HEK293 (cell line): ENCODE results near the gene FAM171A2.

Experiments
- CTCF ChIA-PET: fragments of 350-600 bp; formaldehyde crosslinking; extraction: SDS; loops from one replicate; lab custom pipeline; 2021; ENCODE audit warnings: antibody characterized with exemption; lab: Yijun Ruan, JAX
- POLR2A ChIA-PET: fragments of 300-600 bp; formaldehyde crosslinking; extraction: SDS; loops from one replicate; lab custom pipeline; 2020; ENCODE audit warnings: antibody characterized with exemption, inconsistent platforms; lab: Yijun Ruan, JAX
- H3K27ac ChIP-seq: fragments of 200-500 bp; sonication (Bioruptor generic); 2 replicates; pipeline ENCODE4 v1.5.1; 2014; ENCODE audit warnings: low read depth, low read length, control low read depth, inconsistent platforms; ENCODE audit errors: extremely low read depth
- H3K36me3 ChIP-seq, 2 experiments: fragments of 200-500 bp in 1 of 2; sonication (Bioruptor generic) in 1 of 2; 1 replicate in 1 of 2; 2 replicates in 1 of 2; pipeline ENCODE4 v1.5.1; 2014 to 2017; ENCODE audit warnings: inconsistent platforms in 2 of 2, low read length in 2 of 2; ENCODE audit not compliant: control insufficient read depth in 2 of 2, insufficient read depth in 1 of 2
- H3K4me1 ChIP-seq: fragments of 200-500 bp; sonication (Bioruptor generic); 2 replicates; pipeline ENCODE4 v1.5.1; 2014; ENCODE audit warnings: mild to moderate bottlenecking, low read length, inconsistent platforms; ENCODE audit not compliant: control insufficient read depth, insufficient read depth
- H3K4me3 ChIP-seq: 2 replicates; pipeline ENCODE4 v1.5.1; 2011; ENCODE audit warnings: low read depth, mild to moderate bottlenecking, control low read depth, low read length, moderate library complexity
- H3K9me3 ChIP-seq: fragments of 200-500 bp; sonication (Bioruptor generic); 2 replicates; pipeline ENCODE4 v1.5.1; 2014; ENCODE audit warnings: low read depth, low read length, inconsistent platforms; ENCODE audit not compliant: control insufficient read depth, insufficient read depth
- GLIS1 ChIP-seq: fragments of 450-650 bp; formaldehyde crosslinking; IDR thresholded peaks from 2 replicates; pipeline ENCODE4 v1.5.1; 2016; ENCODE audit warnings: missing biosample characterization, missing genetic modification characterization
- GLIS2 ChIP-seq: fragments of 450-650 bp; formaldehyde crosslinking; IDR thresholded peaks from 2 replicates; pipeline ENCODE4 v1.5.1; 2016; ENCODE audit warnings: missing biosample characterization, missing genetic modification characterization
- INSM2 ChIP-seq: fragments of 450-650 bp; formaldehyde crosslinking; IDR thresholded peaks from 2 replicates; pipeline ENCODE4 v1.5.1; 2016; ENCODE audit warnings: missing biosample characterization, missing genetic modification characterization
- KLF8 ChIP-seq: fragments of 450-650 bp; formaldehyde crosslinking; IDR thresholded peaks from 2 replicates; pipeline ENCODE4 v1.5.1; 2016; ENCODE audit warnings: missing biosample characterization, missing genetic modification characterization
- KLF9 ChIP-seq: fragments of 450-650 bp; formaldehyde crosslinking; IDR thresholded peaks from 2 replicates; pipeline ENCODE4 v1.5.1; 2016; ENCODE audit warnings: missing biosample characterization, missing genetic modification characterization, low read depth
- PRDM10 ChIP-seq: fragments of 450-650 bp; formaldehyde crosslinking; IDR thresholded peaks from 2 replicates; pipeline ENCODE4 v1.5.1; 2016; ENCODE audit warnings: missing biosample characterization, missing genetic modification characterization
- PRDM4 ChIP-seq: fragments of 450-650 bp; formaldehyde crosslinking; IDR thresholded peaks from 2 replicates; pipeline ENCODE4 v1.5.1; 2017; ENCODE audit warnings: missing biosample characterization, missing genetic modification characterization
- YY1 ChIP-seq: fragments of 450-650 bp; formaldehyde crosslinking; IDR thresholded peaks from 2 replicates; pipeline ENCODE4 v1.5.1; 2018; ENCODE audit warnings: missing biosample characterization, missing genetic modification characterization
- ZBTB8A ChIP-seq: fragments of 450-650 bp; formaldehyde crosslinking; IDR thresholded peaks from 2 replicates; pipeline ENCODE4 v1.5.1; 2016; ENCODE audit warnings: missing biosample characterization, missing genetic modification characterization
- ZNF114 ChIP-seq: fragments of 450-650 bp; formaldehyde crosslinking; IDR thresholded peaks from 2 replicates; pipeline ENCODE4 v1.5.0; 2017; ENCODE audit warnings: missing biosample characterization, missing genetic modification characterization
- ZNF132 ChIP-seq: fragments of 450-650 bp; formaldehyde crosslinking; IDR thresholded peaks from 2 replicates; pipeline ENCODE4 v1.5.1; 2017; ENCODE audit warnings: missing biosample characterization, missing genetic modification characterization, borderline replicate concordance
- ZNF140 ChIP-seq: fragments of 450-650 bp; formaldehyde crosslinking; IDR thresholded peaks from 2 replicates; pipeline ENCODE4 v1.5.1; 2016; ENCODE audit warnings: missing biosample characterization, missing genetic modification characterization
- ZNF174 ChIP-seq: fragments of 450-650 bp; formaldehyde crosslinking; IDR thresholded peaks from 2 replicates; pipeline ENCODE4 v1.5.0; 2017; ENCODE audit warnings: missing biosample characterization, mild to moderate bottlenecking, missing genetic modification characterization
- ZNF324 ChIP-seq: fragments of 450-650 bp; formaldehyde crosslinking; IDR thresholded peaks from 2 replicates; pipeline ENCODE4 v1.5.1; 2016; ENCODE audit warnings: missing biosample characterization, missing genetic modification characterization
- ZNF341 ChIP-seq: fragments of 450-650 bp; formaldehyde crosslinking; IDR thresholded peaks from 2 replicates; pipeline ENCODE4; 2016; ENCODE audit warnings: low read depth, missing biosample characterization, missing genetic modification characterization
- ZNF394 ChIP-seq: fragments of 450-650 bp; formaldehyde crosslinking; IDR thresholded peaks from 2 replicates; pipeline ENCODE4 v1.5.1; 2016; ENCODE audit warnings: missing biosample characterization, missing genetic modification characterization, mild to moderate bottlenecking, moderate library complexity, borderline replicate concordance
- ZNF530 ChIP-seq: fragments of 450-650 bp; formaldehyde crosslinking; IDR thresholded peaks from 2 replicates; pipeline ENCODE4 v1.5.1; 2016; ENCODE audit warnings: low read depth, missing biosample characterization, missing genetic modification characterization
- ZNF600 ChIP-seq: fragments of 450-650 bp; formaldehyde crosslinking; IDR thresholded peaks from 2 replicates; pipeline ENCODE4 v1.5.1; 2016; ENCODE audit warnings: missing biosample characterization, missing genetic modification characterization
- ZNF629 ChIP-seq: fragments of 450-650 bp; formaldehyde crosslinking; IDR thresholded peaks from 2 replicates; pipeline ENCODE4 v1.5.1; 2017; ENCODE audit warnings: missing biosample characterization, missing genetic modification characterization
- ZNF645 ChIP-seq: fragments of 450-650 bp; formaldehyde crosslinking; IDR thresholded peaks from 2 replicates; pipeline ENCODE4; 2016; ENCODE audit warnings: missing biosample characterization, missing genetic modification characterization
- ZNF692 ChIP-seq: fragments of 450-650 bp; formaldehyde crosslinking; IDR thresholded peaks from 2 replicates; pipeline ENCODE4 v1.5.1; 2016; ENCODE audit warnings: missing biosample characterization, missing genetic modification characterization
- ZNF747 ChIP-seq: fragments of 450-650 bp; formaldehyde crosslinking; IDR thresholded peaks from 2 replicates; pipeline ENCODE4 v1.5.1; 2016; ENCODE audit warnings: missing biosample characterization, missing genetic modification characterization

Gene FAM171A2

GRCh38 chr17:44308865-44309264 lies 54.8 kb downstream of the FAM171A2 start:
- TF ChIP-seq INSM2 (tag by site-specific recombination) (no peak), ZNF140 (tag by site-specific recombination) (no peak), ZNF530 (tag by site-specific recombination) (no peak), ZNF629 (tag by site-specific recombination) (no peak), ZNF747 (tag by site-specific recombination) (no peak), ZNF645 (tag by site-specific recombination) (no peak)
- no peaks in the 10 kb centered on the region for H3K36me3 ChIP-seq
- H3K4me3 ChIP-seq, result no peak overlapping the region; the same call in 1 of the 2 replicates
- ChIA-PET POLR2A (interaction anchor here (0.7 to 1.2 kb wide), 7 partner anchors 9 to 555 kb away, joined by 3 to 7 read pairs (median 4); no protein-coding TSS in a partner anchor), CTCF (no interaction called here)
- H3K9me3 ChIP-seq, result no peaks in the 10 kb centered on the region
- peaks cover 3% of the 10 kb centered on the region; the same call in 1 of the 2 replicates for H3K4me1 ChIP-seq
- H3K27ac ChIP-seq, result no peak overlapping the region

- Histone ChIP-seq H3K36me3 (no peaks in the 10 kb centered on the region), H3K4me3 (peak within 1 kb of the TSS; percentile 36), H3K27ac (no peak within 1 kb of the TSS), H3K9me3 (no peaks in the 10 kb centered on the region), H3K4me1 (peaks cover 3% of the 10 kb centered on the region; the same call in 1 of the 2 replicates)
- ChIA-PET POLR2A (interaction anchor here (0.6 to 1.2 kb wide), 10 partner anchors 9 to 555 kb away, joined by 3 to 7 read pairs (median 4); partner anchors contain the start of gene ATXN7L3), CTCF (interaction anchor here (0.6 kb wide), 1 partner anchor 372 kb away, joined by 3 read pairs; no protein-coding TSS in a partner anchor)
- TF ChIP-seq GLIS1 (tag by site-specific recombination), result peak; percentile 81
- peak; percentile 98 for TF ChIP-seq PRDM10 (tag by site-specific recombination)
- no peak for TF ChIP-seq ZNF174 (tag by site-specific recombination)
- TF ChIP-seq ZNF341 (tag by site-specific recombination), result peak; percentile 55
- TF ChIP-seq GLIS2 (tag by site-specific recombination), result peak; percentile 93
- 0 out of 2 replicates have a peak, but pooled peaks have one; percentile 15 for TF ChIP-seq ZBTB8A (tag by site-specific recombination)
- no peak for TF ChIP-seq ZNF114 (tag by site-specific recombination)
- no peak for TF ChIP-seq YY1 (tag by site-specific recombination)
- TF ChIP-seq KLF8 (tag by site-specific recombination), result peak; percentile 29; the same call in 1 of the 2 replicates
- TF ChIP-seq ZNF692, result peak; percentile 46; the same call in 1 of the 2 replicates
- TF ChIP-seq PRDM4 (tag by site-specific recombination), result no peak
- no peak for TF ChIP-seq ZNF132
- TF ChIP-seq ZNF394 (tag by site-specific recombination), result peak; percentile 97
- peak; percentile 22; the same call in 1 of the 2 replicates for TF ChIP-seq ZNF324 (tag by site-specific recombination)
- TF ChIP-seq ZNF600, result peak; percentile 92
- peak; percentile 83 for TF ChIP-seq KLF9 (tag by site-specific recombination)
These were observed 55.3 kb downstream of the FAM171A2 start, which contains the start of gene RUNDC3A for GRCh38 chr17:44308320-44308818. Gene RUNDC3A (plus strand): TSS chr17:44308601. CDS start chr17:44308833, 232 bp downstream.
